Thyroid gland (tissue), 4 donors: ENCODE data around the gene NAGA. TPM values are rescaled to one million over a fixed set of nuclear protein-coding genes. Genes with fewer than 3 reads are reported as not detected.

Source experiments
- DNase-seq, 2 donors: peaks; one replicate each; pipeline ENCODE4 v3.0.0-alpha.2; 2019
- H3K27ac ChIP-seq, 3 donors: fragments of 200-600 bp; sonication (generic); 1 replicate in 2 of 3; 2 replicates in 1 of 3; pipeline ENCODE4 v1.5.1; 2016 to 2019; ENCODE audit warnings: mild to moderate bottlenecking in 1 of 3, moderate library complexity in 1 of 3
- H3K27me3 ChIP-seq: fragments of 200-600 bp; sonication (generic); one replicate; pipeline ENCODE4 v1.5.1; 2019
- H3K36me3 ChIP-seq, 2 donors: fragments of 200-600 bp; sonication (generic); one replicate each; pipeline ENCODE4 v1.5.1; 2016 to 2019
- H3K4me1 ChIP-seq, 2 donors: fragments of 200-600 bp; sonication (generic); one replicate each; pipeline ENCODE4 v1.5.1; 2017 to 2019
- H3K4me3 ChIP-seq, 3 donors: fragments of 200-600 bp; sonication (generic); replicated peaks in 1 of 3; 1 replicate in 2 of 3; 2 replicates in 1 of 3; pipeline ENCODE4 v1.5.1; 2016; ENCODE audit warnings: mild to moderate bottlenecking in 1 of 3
- H3K9me3 ChIP-seq: fragments of 200-600 bp; sonication (generic); one replicate; pipeline ENCODE4 v1.5.1; 2017
- CTCF ChIP-seq, 6 experiments: fragments of 200-600 bp in 3 of 6; fragments of 450-650 bp in 3 of 6; sonication (generic) in 3 of 6; IDR thresholded peaks; one replicate each; pipeline ENCODE4 v1.5.1; 2016 to 2019; ENCODE audit warnings: antibody characterized with exemption in 6 of 6, mild to moderate bottlenecking in 2 of 6, inconsistent platforms in 1 of 6, moderate library complexity in 1 of 6
- POLR2A ChIP-seq, 2 donors: fragments of 450-650 bp; IDR thresholded peaks; one replicate each; pipeline ENCODE4 v1.6.1; 2017; ENCODE audit warnings: antibody characterized with exemption in 2 of 2, mild to moderate bottlenecking in 2 of 2, moderate library complexity in 1 of 2
- WGBS, 2 donors: methylation state at CpG; one replicate each; pipeline ENCODE4 v1.1.5; 2017; 5-methylcytosine and 5-hydroxymethylcytosine counted together
- intact Hi-C: fragments of 100-400 bp; cut with DNase I; formaldehyde crosslinking; loops from one replicate; pipeline ENCODE4 v1.15.1; 2023
- total RNA-seq, 4 donors: library from RNA; depleted of rRNA; stranded (reverse); fragments of >200 nt; gene quantifications; one replicate each; pipeline ENCODE4 v1.2.3, GENCODE V29; 2016

NAGA gene
- total RNA-seq, 4 donors from 2014 or later: 36.8 to 40.9 (median 38.0) TPM

- no peak for DNase-seq
- H3K36me3 ChIP-seq: no peaks in the 10 kb centered on the region
- 86 to 91% methylated on average over 3 of the region's 3 CpGs for WGBS, 2 donors
- TF ChIP-seq CTCF (IDR thresholded peaks at IDR 0.05) (no peak), POLR2A (IDR thresholded peaks at IDR 0.05) (no peak)
- H3K27me3 ChIP-seq: no peaks in the 10 kb centered on the region
- H3K4me1 ChIP-seq: no peaks in the 10 kb centered on the region
- H3K9me3 ChIP-seq: no peaks in the 10 kb centered on the region
- H3K27ac ChIP-seq: no peak overlapping the region
- no peak overlapping the region for H3K4me3 ChIP-seq
- intact Hi-C loops: no loop called here
These were observed 17.8 kb downstream of the NAGA start for GRCh38 chr22:42052765-42053164.

GRCh38 chr22:42050641-42051180 is 19.9 kb downstream of the NAGA start:
- Histone ChIP-seq H3K9me3 (no peaks in the 10 kb centered on the region), H3K36me3 (no peaks in the 10 kb centered on the region), H3K4me3 (no peak overlapping the region), H3K4me1 (no peaks in the 10 kb centered on the region), H3K27ac (no peak overlapping the region), H3K27me3 (no peaks in the 10 kb centered on the region)
- no peak for DNase-seq
- 77 to 89% methylated on average over 2 of the region's 2 CpGs for WGBS, 2 donors
- intact Hi-C loops: no loop called here
- no peak for TF ChIP-seq POLR2A (IDR thresholded peaks at IDR 0.05)
- no peak for TF ChIP-seq CTCF (IDR thresholded peaks at IDR 0.05)

- Histone ChIP-seq H3K4me1 (no peaks in the 10 kb centered on the region), H3K4me3 (no peak overlapping the region), H3K36me3 (no peaks in the 10 kb centered on the region), H3K27me3 (no peaks in the 10 kb centered on the region), H3K9me3 (no peaks in the 10 kb centered on the region), H3K27ac (no peak overlapping the region)
- intact Hi-C loops: no loop called here
- TF ChIP-seq POLR2A (IDR thresholded peaks at IDR 0.05) (no peak), CTCF (IDR thresholded peaks at IDR 0.05) (no peak)
- DNase-seq: no peak
These were observed 28.8 kb downstream of the NAGA start for GRCh38 chr22:42041784-42042183.

- intact Hi-C loops: no loop called here
- Histone ChIP-seq H3K36me3 (no peaks in the 10 kb centered on the region), H3K27ac (no peak overlapping the region), H3K4me1 (no peaks in the 10 kb centered on the region), H3K4me3 (no peak overlapping the region), H3K27me3 (no peaks in the 10 kb centered on the region), H3K9me3 (no peaks in the 10 kb centered on the region)
- WGBS, 2 donors: 93 to 99% methylated on average over 5 of the region's 5 CpGs
- no peak for DNase-seq
- TF ChIP-seq POLR2A (IDR thresholded peaks at IDR 0.05): no peak
- no peak for TF ChIP-seq CTCF (IDR thresholded peaks at IDR 0.05)
These were observed 31.3 kb downstream of the NAGA start for GRCh38 chr22:42039271-42039670.

- intact Hi-C loops: no loop called here
These were observed 35.4 kb downstream of the NAGA start for GRCh38 chr22:42035256-42035655.

More at GRCh38 chr22:42035256-42035655, 35.4 kb downstream of the NAGA start:
- TF ChIP-seq CTCF (IDR thresholded peaks at IDR 0.05) (no peak), POLR2A (IDR thresholded peaks at IDR 0.05) (no peak)
- Histone ChIP-seq H3K36me3 (no peaks in the 10 kb centered on the region), H3K9me3 (no peaks in the 10 kb centered on the region), H3K4me3 (no peak overlapping the region), H3K27ac (no peak overlapping the region), H3K4me1 (peaks cover 0 to 15% of the 10 kb centered on the region in 2 donors), H3K27me3 (no peaks in the 10 kb centered on the region)
- no peak for DNase-seq
- 87 to 92% methylated on average over 6 to 8 of the region's 8 CpGs for WGBS, 2 donors
